ENCODE data around the gene LNP1.

DNA sequence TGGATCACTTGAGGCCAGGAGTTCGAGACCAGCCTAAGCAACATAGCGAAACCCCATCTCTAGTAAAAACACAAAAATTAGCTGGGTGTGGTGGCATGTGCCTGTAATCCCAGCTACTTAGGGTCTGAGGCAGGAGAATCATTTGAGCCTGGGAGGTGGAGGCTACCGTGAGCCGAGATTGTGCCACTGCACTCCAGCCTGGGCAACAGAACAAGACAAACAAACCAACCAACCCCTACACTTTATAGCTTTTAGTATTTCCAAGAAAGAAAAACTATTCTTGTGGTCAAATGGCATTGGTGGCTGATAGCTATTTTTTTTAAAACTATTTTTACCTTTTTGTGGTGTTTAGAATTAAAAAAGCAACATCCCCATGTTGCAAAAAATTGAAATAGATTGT, 98.3 kb downstream of the LNP1 start:
- TF ChIP-seq, protein P1, sequence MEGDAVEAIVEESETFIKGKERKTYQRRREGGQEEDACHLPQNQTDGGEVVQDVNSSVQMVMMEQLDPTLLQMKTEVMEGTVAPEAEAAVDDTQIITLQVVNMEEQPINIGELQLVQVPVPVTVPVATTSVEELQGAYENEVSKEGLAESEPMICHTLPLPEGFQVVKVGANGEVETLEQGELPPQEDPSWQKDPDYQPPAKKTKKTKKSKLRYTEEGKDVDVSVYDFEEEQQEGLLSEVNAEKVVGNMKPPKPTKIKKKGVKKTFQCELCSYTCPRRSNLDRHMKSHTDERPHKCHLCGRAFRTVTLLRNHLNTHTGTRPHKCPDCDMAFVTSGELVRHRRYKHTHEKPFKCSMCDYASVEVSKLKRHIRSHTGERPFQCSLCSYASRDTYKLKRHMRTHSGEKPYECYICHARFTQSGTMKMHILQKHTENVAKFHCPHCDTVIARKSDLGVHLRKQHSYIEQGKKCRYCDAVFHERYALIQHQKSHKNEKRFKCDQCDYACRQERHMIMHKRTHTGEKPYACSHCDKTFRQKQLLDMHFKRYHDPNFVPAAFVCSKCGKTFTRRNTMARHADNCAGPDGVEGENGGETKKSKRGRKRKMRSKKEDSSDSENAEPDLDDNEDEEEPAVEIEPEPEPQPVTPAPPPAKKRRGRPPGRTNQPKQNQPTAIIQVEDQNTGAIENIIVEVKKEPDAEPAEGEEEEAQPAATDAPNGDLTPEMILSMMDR (IDR thresholded peaks at IDR 0.05; ENCODE audit: insufficient read depth, low read length, poor library complexity, severe bottlenecking), result no peak
- TF ChIP-seq EZH2phosphoT487 (conservative IDR thresholded peaks at IDR 0.05; ENCODE audit: low read length), result no peak

Measured in SU-DHL-6 (cell line).